DOHH2 (cell line): Measurements from ENCODE around the gene OR14I1.

Experiments
- H3F3A ChIP-seq: fragments of 200-600 bp; sonication (generic), shearing (Covaris generic); 2 replicates; pipeline ENCODE4 v1.6.0; 2016; ENCODE audit warnings: antibody characterized with exemption, mild to moderate bottlenecking; ENCODE audit not compliant: control insufficient read depth, insufficient read depth
- H3K27ac ChIP-seq: fragments of 200-600 bp; sonication (generic); 2 replicates; pipeline ENCODE4 v1.5.1; 2014; ENCODE audit warnings: low read depth, mild to moderate bottlenecking, low read length, moderate library complexity
- H3K27me3 ChIP-seq: fragments of 200-600 bp; sonication (generic); 2 replicates; pipeline ENCODE4 v1.6.1; 2014; ENCODE audit warnings: mild to moderate bottlenecking, low read length, mixed read lengths; ENCODE audit not compliant: control insufficient read depth
- H3K36me3 ChIP-seq: fragments of 200-600 bp; sonication (generic); 2 replicates; pipeline ENCODE4 v1.6.1; 2014; ENCODE audit warnings: mild to moderate bottlenecking, low read length, moderate library complexity, mixed read lengths; ENCODE audit not compliant: control insufficient read depth
- H3K4me1 ChIP-seq: fragments of 200-600 bp; sonication (generic); 2 replicates; pipeline ENCODE4 v1.6.1; 2014; ENCODE audit warnings: mild to moderate bottlenecking, low read length, mixed read lengths; ENCODE audit not compliant: control insufficient read depth
- H3K4me2 ChIP-seq: fragments of 200-600 bp; sonication (generic); 2 replicates; pipeline ENCODE4 v1.6.0; 2014; ENCODE audit warnings: mild to moderate bottlenecking, low read length, moderate library complexity
- H3K4me3 ChIP-seq: fragments of 200-600 bp; sonication (generic); 2 replicates; pipeline ENCODE4 v1.5.1; 2014; ENCODE audit warnings: mild to moderate bottlenecking, low read length, mixed read lengths
- H3K79me2 ChIP-seq: fragments of 200-600 bp; sonication (generic); 2 replicates; pipeline ENCODE4 v1.6.1; 2014; ENCODE audit warnings: mild to moderate bottlenecking, low read length, mixed read lengths; ENCODE audit not compliant: control insufficient read depth
- H3K9me2 ChIP-seq: fragments of 200-600 bp; sonication (generic); replicated peaks from 2 replicates; pipeline ENCODE4 v1.6.1; 2014; ENCODE audit warnings: mild to moderate bottlenecking, low read length, mixed read lengths; ENCODE audit not compliant: control insufficient read depth
- H3K9me3 ChIP-seq: fragments of 200-600 bp; sonication (generic); 2 replicates; pipeline ENCODE4 v1.6.1; 2014; ENCODE audit warnings: antibody characterized with exemption, low read length, mixed read lengths; ENCODE audit not compliant: control insufficient read depth, insufficient read depth
- H4K20me1 ChIP-seq: fragments of 200-600 bp; sonication (generic); 2 replicates; pipeline ENCODE4 v1.6.0; 2014; ENCODE audit warnings: low read depth, mild to moderate bottlenecking, antibody characterized with exemption, low read length, moderate library complexity; ENCODE audit not compliant: control insufficient read depth, insufficient read depth
- CTCF ChIP-seq: fragments of 200-600 bp; sonication (generic); IDR thresholded peaks from one replicate; pipeline ENCODE4 v1.5.1; 2014; ENCODE audit warnings: antibody characterized with exemption, mild to moderate bottlenecking, low read depth, low read length; ENCODE audit not compliant: poor library complexity, severe bottlenecking
- EZH2phosphoT487 ChIP-seq: fragments of 200-600 bp; sonication (generic); IDR thresholded peaks from 2 replicates; pipeline ENCODE4 v1.6.1; 2017; ENCODE audit warnings: borderline replicate concordance, mild to moderate bottlenecking, antibody characterized with exemption, low read length, moderate library complexity, mixed read lengths

Gene OR14I1

GRCh38 chr1:248695451-248696132 is 7.0 kb downstream of the OR14I1 start:
- Histone ChIP-seq H3K9me3 (no peaks in the 10 kb centered on the region), H3K79me2 (no peaks in the 10 kb centered on the region), H3K27ac (no peak overlapping the region), H3K4me3 (no peak overlapping the region), H3K4me1 (peaks cover 8% of the 10 kb centered on the region; the same call in 1 of the 2 replicates), H3K9me2 (no peaks in the 10 kb centered on the region), H3K27me3 (peaks cover 9% of the 10 kb centered on the region; the same call in 1 of the 2 replicates), H4K20me1 (no peaks in the 10 kb centered on the region), H3F3A (no peaks in the 10 kb centered on the region), H3K4me2 (no peak overlapping the region), H3K36me3 (no peaks in the 10 kb centered on the region)
- TF ChIP-seq CTCF (no peak), EZH2phosphoT487 (no peak)

- Histone ChIP-seq H3K4me2 (no peak overlapping the region), H3K4me3 (no peak overlapping the region), H3F3A (no peaks in the 10 kb centered on the region), H3K9me2 (no peaks in the 10 kb centered on the region), H3K79me2 (no peaks in the 10 kb centered on the region), H3K9me3 (no peaks in the 10 kb centered on the region), H4K20me1 (no peaks in the 10 kb centered on the region), H3K4me1 (peaks cover 3% of the 10 kb centered on the region; the same call in 1 of the 2 replicates), H3K36me3 (no peaks in the 10 kb centered on the region), H3K27ac (no peak overlapping the region), H3K27me3 (peaks cover 8% of the 10 kb centered on the region)
- no peak for TF ChIP-seq EZH2phosphoT487
- TF ChIP-seq CTCF: no peak
Observed at GRCh38 chr1:248691567-248692155, 10.9 kb downstream of the OR14I1 start.

GRCh38 chr1:248688527-248689298 is 13.9 kb downstream of the OR14I1 start:
- H4K20me1 ChIP-seq: no peaks in the 10 kb centered on the region
- H3K4me2 ChIP-seq: no peak overlapping the region
- no peaks in the 10 kb centered on the region for H3F3A ChIP-seq
- no peak overlapping the region for H3K4me3 ChIP-seq
- peaks cover 6% of the 10 kb centered on the region; the same call in 1 of the 2 replicates for H3K27me3 ChIP-seq
- H3K9me3 ChIP-seq: no peaks in the 10 kb centered on the region
- TF ChIP-seq EZH2phosphoT487 (no peak), CTCF (no peak)
- H3K27ac ChIP-seq: no peak overlapping the region
- H3K79me2 ChIP-seq: no peaks in the 10 kb centered on the region
- H3K36me3 ChIP-seq: no peaks in the 10 kb centered on the region
- no peaks in the 10 kb centered on the region for H3K9me2 ChIP-seq
- no peaks in the 10 kb centered on the region for H3K4me1 ChIP-seq
